ENCODE data around the gene TNFRSF6B.

TNFRSF6B gene

DNA sequence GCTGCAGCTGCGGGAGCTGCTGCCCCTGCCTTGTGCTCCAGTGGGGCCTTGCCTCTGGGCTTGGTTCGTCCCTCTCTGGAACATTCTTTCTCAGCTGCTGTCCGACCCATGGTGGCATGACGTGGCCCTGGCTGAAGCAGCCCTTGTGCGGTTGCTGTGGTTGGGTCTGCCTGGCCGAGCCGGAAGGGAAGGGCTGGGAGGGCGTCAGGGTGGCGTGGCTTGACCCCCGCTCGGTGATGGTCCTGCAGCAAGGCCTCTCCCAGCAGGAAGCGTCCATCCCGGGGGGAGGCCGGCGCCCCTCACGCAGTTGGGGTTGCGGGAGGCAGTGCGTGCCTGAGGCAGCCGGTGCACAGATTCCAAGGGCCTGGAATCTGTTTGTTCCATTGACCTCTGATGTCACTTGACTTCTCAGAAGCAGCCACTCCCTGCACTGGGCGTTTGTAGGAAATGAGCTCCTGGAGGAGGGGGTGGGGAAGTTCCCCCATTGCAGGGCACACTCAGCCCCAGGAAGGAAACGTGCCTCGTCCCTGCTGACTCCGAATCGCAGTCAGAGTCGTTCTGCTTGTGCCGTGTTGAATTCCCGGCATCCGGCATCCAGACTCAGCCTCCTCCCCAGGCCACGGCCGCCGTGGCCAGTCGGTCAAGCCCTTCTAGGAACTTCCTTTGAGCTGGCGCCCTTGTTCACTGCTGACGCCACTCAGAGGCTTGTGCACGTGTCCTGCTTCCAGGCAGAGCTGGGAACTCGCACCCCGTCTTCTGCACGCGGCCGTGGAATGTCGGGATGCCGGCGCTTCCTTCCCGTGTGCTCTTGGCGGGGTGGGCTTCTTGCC is 9.7 kb upstream of the TNFRSF6B start:
- Histone ChIP-seq H3K36me3 (peaks cover 20% of the 10 kb centered on the region), H3K4me1 (no peaks in the 10 kb centered on the region), H3K27me3 (no peaks in the 10 kb centered on the region), H3K9me3 (no peaks in the 10 kb centered on the region), H3K4me3 (ENCODE audit: low read depth, low read length) (no peak overlapping the region)
- DNase-seq, result no peak
- TF ChIP-seq, protein P1, sequence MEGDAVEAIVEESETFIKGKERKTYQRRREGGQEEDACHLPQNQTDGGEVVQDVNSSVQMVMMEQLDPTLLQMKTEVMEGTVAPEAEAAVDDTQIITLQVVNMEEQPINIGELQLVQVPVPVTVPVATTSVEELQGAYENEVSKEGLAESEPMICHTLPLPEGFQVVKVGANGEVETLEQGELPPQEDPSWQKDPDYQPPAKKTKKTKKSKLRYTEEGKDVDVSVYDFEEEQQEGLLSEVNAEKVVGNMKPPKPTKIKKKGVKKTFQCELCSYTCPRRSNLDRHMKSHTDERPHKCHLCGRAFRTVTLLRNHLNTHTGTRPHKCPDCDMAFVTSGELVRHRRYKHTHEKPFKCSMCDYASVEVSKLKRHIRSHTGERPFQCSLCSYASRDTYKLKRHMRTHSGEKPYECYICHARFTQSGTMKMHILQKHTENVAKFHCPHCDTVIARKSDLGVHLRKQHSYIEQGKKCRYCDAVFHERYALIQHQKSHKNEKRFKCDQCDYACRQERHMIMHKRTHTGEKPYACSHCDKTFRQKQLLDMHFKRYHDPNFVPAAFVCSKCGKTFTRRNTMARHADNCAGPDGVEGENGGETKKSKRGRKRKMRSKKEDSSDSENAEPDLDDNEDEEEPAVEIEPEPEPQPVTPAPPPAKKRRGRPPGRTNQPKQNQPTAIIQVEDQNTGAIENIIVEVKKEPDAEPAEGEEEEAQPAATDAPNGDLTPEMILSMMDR (IDR thresholded peaks at IDR 0.05; ENCODE audit: low read depth, low read length), result no peak

DNA sequence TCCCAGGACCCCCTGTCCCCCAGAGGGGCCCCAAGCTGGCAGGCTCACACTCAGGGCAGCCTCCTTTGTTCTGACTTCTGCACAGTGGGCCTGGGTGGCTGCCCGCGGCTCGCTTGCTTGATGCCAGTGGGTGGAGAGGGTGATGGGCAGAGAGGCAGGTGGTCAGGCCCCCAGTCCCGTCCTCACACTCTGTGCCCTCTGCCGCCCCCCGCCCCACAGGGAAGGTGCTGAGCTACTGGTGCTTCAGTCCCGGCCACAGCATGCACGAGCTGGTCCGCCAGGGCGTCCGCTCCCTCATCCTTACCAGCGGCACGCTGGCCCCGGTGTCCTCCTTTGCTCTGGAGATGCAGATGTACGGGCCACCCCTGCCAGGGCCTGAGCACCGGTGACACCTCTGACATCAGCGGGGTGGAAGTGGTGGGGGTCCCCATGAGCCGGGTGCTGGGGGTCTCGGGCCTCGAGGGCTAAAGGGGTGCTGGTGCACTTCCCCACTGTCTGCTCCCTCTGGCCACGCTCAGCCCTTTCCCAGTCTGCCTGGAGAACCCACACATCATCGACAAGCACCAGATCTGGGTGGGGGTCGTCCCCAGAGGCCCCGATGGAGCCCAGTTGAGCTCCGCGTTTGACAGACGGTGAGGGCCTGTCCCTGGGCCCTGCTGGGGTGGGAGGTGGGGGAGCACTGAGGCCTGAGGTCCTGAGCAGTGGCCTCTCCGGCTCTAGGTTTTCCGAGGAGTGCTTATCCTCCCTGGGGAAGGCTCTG is 8.9 kb upstream of the TNFRSF6B start:
- no peaks in the 10 kb centered on the region for H3K9me3 ChIP-seq
- no peaks in the 10 kb centered on the region for H3K4me1 ChIP-seq
- TF ChIP-seq, protein P1 (IDR thresholded peaks at IDR 0.05; ENCODE audit: low read depth, low read length), result no peak
- no peaks in the 10 kb centered on the region for H3K27me3 ChIP-seq
- no peak overlapping the region for H3K4me3 ChIP-seq (ENCODE audit: low read depth, low read length)
- peaks cover 18% of the 10 kb centered on the region for H3K36me3 ChIP-seq
- DNase-seq, result no peak

DNA sequence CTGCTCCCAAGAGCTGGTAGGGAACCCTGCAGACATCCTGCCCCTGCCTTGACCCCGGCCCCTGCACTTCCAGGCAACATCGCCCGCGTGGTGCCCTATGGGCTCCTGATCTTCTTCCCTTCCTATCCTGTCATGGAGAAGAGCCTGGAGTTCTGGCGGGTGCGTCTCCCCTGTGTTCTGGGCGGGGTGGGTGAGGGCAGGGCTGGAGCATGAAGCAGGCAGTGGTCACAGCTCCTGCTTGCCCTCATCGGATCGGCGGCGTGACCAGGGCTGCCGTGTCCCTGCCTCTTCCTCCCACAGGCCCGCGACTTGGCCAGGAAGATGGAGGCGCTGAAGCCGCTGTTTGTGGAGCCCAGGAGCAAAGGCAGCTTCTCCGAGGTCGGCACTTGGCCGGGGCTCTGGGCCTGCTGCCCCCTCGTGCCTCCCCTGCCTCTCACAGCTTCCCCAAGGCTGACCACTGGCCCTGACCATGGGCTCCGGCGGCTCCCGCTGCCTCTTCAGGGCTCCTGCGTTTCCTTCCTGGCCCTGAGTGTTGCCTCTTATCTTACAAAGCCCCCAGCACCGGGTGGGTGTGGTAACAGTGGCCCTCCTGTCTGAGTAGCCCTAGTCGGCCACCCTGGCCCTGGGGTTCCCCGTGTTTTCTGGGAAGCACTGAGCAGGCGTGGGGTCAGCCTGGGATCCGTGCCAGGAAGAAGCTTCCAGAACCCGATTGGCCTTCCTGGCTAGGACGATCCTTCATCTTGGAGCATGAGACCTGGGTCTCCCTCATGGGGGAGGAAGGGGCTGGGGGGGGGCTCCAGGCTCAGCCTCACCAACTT is 8.0 kb upstream of the TNFRSF6B start:
- Histone ChIP-seq H3K4me3 (ENCODE audit: low read depth, low read length) (no peak overlapping the region), H3K4me1 (no peaks in the 10 kb centered on the region), H3K36me3 (peaks cover 9% of the 10 kb centered on the region), H3K27me3 (no peaks in the 10 kb centered on the region), H3K9me3 (no peaks in the 10 kb centered on the region)
- DNase-seq, result no peak
- TF ChIP-seq, protein P1 (IDR thresholded peaks at IDR 0.05; ENCODE audit: low read depth, low read length), result no peak

DNA sequence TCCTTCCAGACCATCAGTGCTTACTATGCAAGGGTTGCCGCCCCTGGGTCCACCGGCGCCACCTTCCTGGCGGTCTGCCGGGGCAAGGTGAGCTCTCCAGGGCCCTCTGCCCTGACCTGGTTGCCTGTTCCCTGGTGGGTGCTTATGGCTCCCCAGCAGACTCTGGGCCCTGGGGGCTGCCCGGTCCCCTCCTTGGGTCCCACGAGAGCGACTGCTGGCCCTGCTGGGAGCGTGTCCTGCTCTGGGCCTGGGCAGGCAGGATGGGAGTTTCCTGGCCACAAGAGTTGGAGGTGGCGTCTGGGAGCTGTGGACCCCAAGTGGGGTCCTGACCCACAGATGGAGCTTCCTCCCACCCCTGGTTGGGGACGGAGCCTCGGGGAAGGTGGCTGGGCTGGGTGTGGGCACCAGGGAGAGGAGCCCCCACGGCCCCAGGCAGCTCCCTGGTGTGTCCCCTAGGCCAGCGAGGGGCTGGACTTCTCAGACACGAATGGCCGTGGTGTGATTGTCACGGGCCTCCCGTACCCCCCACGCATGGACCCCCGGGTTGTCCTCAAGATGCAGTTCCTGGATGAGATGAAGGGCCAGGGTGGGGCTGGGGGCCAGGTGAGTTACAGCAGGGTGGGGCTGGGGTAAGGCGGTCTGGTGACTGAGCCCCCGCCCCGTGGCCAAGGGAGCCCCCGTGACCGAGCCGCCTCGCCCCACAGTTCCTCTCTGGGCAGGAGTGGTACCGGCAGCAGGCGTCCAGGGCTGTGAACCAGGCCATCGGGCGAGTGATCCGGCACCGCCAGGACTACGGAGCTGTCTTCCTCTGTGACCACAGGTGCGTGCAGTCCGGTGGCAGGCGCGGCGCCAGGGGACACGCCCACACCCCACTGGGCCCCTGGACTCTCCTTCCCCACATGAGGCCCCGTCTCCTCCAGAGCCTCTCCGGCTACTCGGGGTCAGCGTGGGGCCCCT is 7.1 kb upstream of the TNFRSF6B start:
- Histone ChIP-seq H3K36me3 (peaks cover 9% of the 10 kb centered on the region), H3K4me3 (ENCODE audit: low read depth, low read length) (no peak overlapping the region), H3K27me3 (no peaks in the 10 kb centered on the region), H3K9me3 (no peaks in the 10 kb centered on the region), H3K4me1 (no peaks in the 10 kb centered on the region)
- TF ChIP-seq, protein P1 (IDR thresholded peaks at IDR 0.05; ENCODE audit: low read depth, low read length), result no peak
- no peak for DNase-seq

DNA sequence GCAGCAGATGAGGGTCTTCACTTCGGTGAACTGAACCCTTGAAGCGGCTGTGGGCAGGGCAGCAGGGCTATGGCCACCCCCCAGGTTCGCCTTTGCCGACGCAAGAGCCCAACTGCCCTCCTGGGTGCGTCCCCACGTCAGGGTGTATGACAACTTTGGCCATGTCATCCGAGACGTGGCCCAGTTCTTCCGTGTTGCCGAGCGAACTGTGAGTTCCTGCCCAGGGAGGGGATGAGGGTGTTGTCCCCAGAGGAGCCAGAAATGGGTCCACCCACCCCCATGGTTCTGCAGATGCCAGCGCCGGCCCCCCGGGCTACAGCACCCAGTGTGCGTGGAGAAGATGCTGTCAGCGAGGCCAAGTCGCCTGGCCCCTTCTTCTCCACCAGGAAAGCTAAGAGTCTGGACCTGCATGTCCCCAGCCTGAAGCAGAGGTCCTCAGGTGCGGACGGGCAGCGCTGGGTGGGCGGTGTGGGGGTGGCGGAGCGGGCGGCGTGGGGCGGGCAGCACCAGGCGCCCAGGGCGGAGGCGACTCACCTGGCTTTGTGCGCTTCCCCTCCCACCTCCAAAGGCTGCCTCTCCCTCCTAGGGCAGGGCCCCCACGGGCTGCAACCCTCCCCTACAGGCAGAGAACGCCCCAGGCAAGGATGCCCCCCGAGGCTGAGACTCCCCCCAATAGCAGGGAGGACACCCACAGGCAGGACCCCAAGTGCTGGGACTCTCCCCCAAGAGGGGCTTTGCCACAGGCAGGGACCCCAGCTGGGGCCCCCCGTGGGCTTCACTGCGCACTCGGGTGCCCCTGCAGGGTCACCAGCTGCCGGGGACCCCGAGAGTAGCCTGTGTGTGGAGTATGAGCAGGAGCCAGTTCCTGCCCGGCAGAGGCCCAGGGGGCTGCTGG is 6.2 kb upstream of the TNFRSF6B start:
- no peaks in the 10 kb centered on the region for H3K27me3 ChIP-seq
- H3K4me3 ChIP-seq (ENCODE audit: low read depth, low read length), result no peak overlapping the region
- no peaks in the 10 kb centered on the region for H3K9me3 ChIP-seq
- TF ChIP-seq, protein P1 (IDR thresholded peaks at IDR 0.05; ENCODE audit: low read depth, low read length), result no peak
- no peaks in the 10 kb centered on the region for H3K4me1 ChIP-seq
- DNase-seq, result no peak
- H3K36me3 ChIP-seq, result peaks cover 9% of the 10 kb centered on the region

Measured in BE2C (cell line).